Spinal cord (tissue), 10 donors: Measurements from ENCODE around the gene CEMP1. TPM values are rescaled to one million over a fixed set of nuclear protein-coding genes. Genes with fewer than 3 reads are reported as not detected.
A peak's percentile ranks its signal among the peaks of the same experiment; 100 is the strongest.
"Not testable (repeated sequence)": the region's sequence is repeated elsewhere in the genome, so short reads cannot be mapped to it uniquely, and the experiment has no call there.

Source experiments
- DNase-seq, 6 donors: peaks; one replicate each; pipeline versions ENCODE4 v3.0.0 to v3.0.0-alpha.2; 2013 to 2015; ENCODE audit warnings: low spot score in 6 of 6, low read depth in 4 of 6
- H3K27ac ChIP-seq: one replicate; pipeline ENCODE4 v1.5.1; 2013; ENCODE audit warnings: low read depth, low read length, control low read depth
- H3K27me3 ChIP-seq: one replicate; pipeline ENCODE4 v1.6.1; 2013; ENCODE audit warnings: low read length; ENCODE audit not compliant: control insufficient read depth, insufficient read depth
- H3K36me3 ChIP-seq: one replicate; pipeline ENCODE4 v1.6.1; 2013; ENCODE audit warnings: low read length; ENCODE audit not compliant: control insufficient read depth, insufficient read depth
- H3K4me1 ChIP-seq: one replicate; pipeline ENCODE4 v1.6.1; 2013; ENCODE audit warnings: low read length; ENCODE audit not compliant: control insufficient read depth, insufficient read depth
- H3K4me3 ChIP-seq: one replicate; pipeline ENCODE4 v1.5.1; 2013; ENCODE audit warnings: low read depth, low read length, control low read depth
- H3K9me3 ChIP-seq: one replicate; pipeline ENCODE4 v1.6.1; 2013; ENCODE audit warnings: low read length; ENCODE audit not compliant: control insufficient read depth, insufficient read depth
- WGBS: methylation state at CpG from one replicate; pipeline ENCODE4 v1.1.5; 2013; ENCODE audit warnings: missing lambda C conversion rate; ENCODE audit not compliant: insufficient coverage; 5-methylcytosine and 5-hydroxymethylcytosine counted together
- polyA plus RNA-seq, 2 donors: library from polyadenylated mRNA; unstranded; fragments of 120-200 nt; gene quantifications; one replicate each; pipeline ENCODE4 v1.2.1, GENCODE V29; 2013; ENCODE audit not compliant: insufficient read length in 2 of 2
- total RNA-seq, 2 donors: library from RNA; depleted of rRNA in 1 of 2; stranded (reverse); fragments of 120-200 nt in 1 of 2; fragments of >200 nt in 1 of 2; gene quantifications; one replicate each; pipeline versions ENCODE4 v1.2.3 to v1.2.4, GENCODE V29; 2013 to 2014
- donor health status: healthy.

CEMP1 gene
- total and polyA plus RNA-seq, 4 donors: 0.20 to 8.1 (median 3.5) TPM

GRCh38 chr16:2539192-2539844, 8.1 kb upstream of the CEMP1 start:
- H3K27me3 ChIP-seq, H3K9me3 ChIP-seq, H3K27ac ChIP-seq, H3K36me3 ChIP-seq, DNase-seq, H3K4me3 ChIP-seq: not testable (repeated sequence)
- WGBS: 92% methylated on average over 23 of the region's 24 CpGs
- peaks cover 32% of the 10 kb centered on the region for H3K4me1 ChIP-seq

DNA sequence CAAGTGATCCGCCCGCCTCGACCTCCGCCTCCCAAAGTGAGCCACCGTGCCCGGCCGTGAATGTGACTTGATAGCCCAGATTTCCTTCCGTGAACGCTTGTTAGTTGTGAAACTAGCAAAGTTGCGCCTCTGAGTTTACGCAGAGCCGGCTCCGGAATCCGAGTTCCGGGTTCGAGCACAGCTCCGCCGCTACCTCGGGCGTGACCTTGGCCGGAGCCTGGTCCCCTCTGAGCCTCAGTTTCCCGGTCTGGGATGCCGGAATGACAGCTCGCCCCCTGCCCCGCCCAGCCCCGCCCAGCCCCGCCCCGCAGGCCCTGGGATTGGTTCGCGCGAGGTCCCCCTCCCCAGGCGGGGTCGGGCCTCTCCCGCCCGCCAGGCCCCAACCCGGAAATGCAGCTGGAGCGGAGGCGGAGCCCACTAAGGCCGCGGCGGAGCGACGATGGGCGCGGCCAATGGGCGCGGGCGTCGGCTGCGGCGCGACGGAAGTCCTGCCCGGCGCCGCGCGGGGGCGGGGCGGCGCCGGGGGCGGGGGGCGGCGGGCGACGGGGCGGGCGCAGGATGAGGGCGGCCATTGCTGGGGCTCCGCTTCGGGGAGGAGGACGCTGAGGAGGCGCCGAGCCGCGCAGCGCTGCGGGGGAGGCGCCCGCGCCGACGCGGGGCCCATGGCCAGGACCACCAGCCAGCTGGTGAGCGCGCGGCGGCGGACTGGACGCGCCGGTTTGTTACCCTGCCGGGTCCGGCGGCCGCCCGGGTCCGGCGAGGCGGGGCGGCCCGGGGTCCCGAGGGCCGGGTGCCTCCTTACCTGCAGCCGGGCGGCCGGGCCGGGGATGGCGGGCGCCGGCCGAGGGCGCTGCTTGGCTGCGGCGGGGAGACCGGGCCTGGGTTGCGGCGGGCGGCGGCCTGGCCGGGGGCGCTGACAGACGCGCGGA, 6.5 kb upstream of the CEMP1 start, which contains the start of gene PDPK1:
TSS of gene PDPK1 (plus strand) at position 571 of the 929 bp plus-strand sequence. CDS start at position 663, 92 bp downstream.
- WGBS: under 1% methylated on average over 117 of the region's 126 CpGs
- Histone ChIP-seq H3K27ac (peak within 1 kb of the TSS; percentile 47), H3K9me3 (no peaks in the 10 kb centered on the region), H3K4me1 (peaks cover 35% of the 10 kb centered on the region), H3K27me3 (no peaks in the 10 kb centered on the region), H3K36me3 (peaks cover 7% of the 10 kb centered on the region), H3K4me3 (peak within 1 kb of the TSS; percentile 74)
- DNase-seq: peak; percentile 77 to 98 (median 88)

GRCh38 chr16:2535625-2536013, 4.4 kb upstream of the CEMP1 start:
- Histone ChIP-seq H3K9me3 (no peaks in the 10 kb centered on the region), H3K27ac (peak overlapping the region; percentile 57), H3K4me3 (no peak overlapping the region), H3K27me3 (no peaks in the 10 kb centered on the region), H3K36me3 (peaks cover 8% of the 10 kb centered on the region), H3K4me1 (peaks cover 45% of the 10 kb centered on the region)
- DNase-seq: no peak
- WGBS: 68% methylated on average over 9 of the region's 9 CpGs

DNA sequence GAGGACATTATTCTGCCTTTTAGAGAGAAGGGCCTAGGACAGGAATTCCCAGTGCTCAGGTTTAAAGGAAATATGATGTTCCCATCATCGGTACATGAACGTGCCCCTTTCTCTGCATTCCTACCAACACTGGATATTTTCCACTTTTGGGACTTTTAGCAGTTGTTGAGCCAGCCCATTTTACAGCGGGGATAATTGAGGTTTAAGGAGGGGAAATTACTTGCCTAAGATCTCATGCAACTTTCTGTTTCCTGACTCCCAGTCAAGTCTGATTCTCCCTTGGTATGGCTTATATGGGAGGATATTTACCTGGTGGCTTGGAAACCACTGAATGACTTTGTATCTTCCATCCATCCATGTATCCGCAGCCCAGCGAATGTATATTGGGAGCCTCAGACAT, 3.1 kb upstream of the CEMP1 start:
- not testable (repeated sequence) for DNase-seq, H3K9me3 ChIP-seq, H3K4me3 ChIP-seq, H3K27ac ChIP-seq, H3K27me3 ChIP-seq
- WGBS: 94% methylated on average over 2 of the region's 5 CpGs
- H3K4me1 ChIP-seq: peaks cover 35% of the 10 kb centered on the region
- H3K36me3 ChIP-seq: peaks cover 18% of the 10 kb centered on the region

- H3K9me3 ChIP-seq: no peaks in the 10 kb centered on the region
- H3K4me3 ChIP-seq: no peak overlapping the region
- WGBS: 90% methylated on average over 9 of the region's 11 CpGs
Observed at GRCh38 chr16:2533912-2534311, 2.7 kb upstream of the CEMP1 start.

GRCh38 chr16:2533142-2533755, 2.0 kb upstream of the CEMP1 start:
- WGBS: 73% methylated on average over 7 of the region's 16 CpGs
- not testable (repeated sequence) for DNase-seq, H3K9me3 ChIP-seq, H3K27me3 ChIP-seq
- Histone ChIP-seq H3K36me3 (peaks cover 29% of the 10 kb centered on the region), H3K4me1 (peaks cover 29% of the 10 kb centered on the region), H3K4me3 (peak overlapping the region; percentile 84), H3K27ac (peak overlapping the region; percentile 95)

More at GRCh38 chr16:2533912-2534311, 2.7 kb upstream of the CEMP1 start:
- no peaks in the 10 kb centered on the region for H3K27me3 ChIP-seq
- peaks cover 31% of the 10 kb centered on the region for H3K4me1 ChIP-seq
- no peak overlapping the region for H3K27ac ChIP-seq
- DNase-seq: no peak
- H3K36me3 ChIP-seq: peaks cover 23% of the 10 kb centered on the region

GRCh38 chr16:2532494-2533141, 1.4 kb upstream of the CEMP1 start:
- no peaks in the 10 kb centered on the region for H3K9me3 ChIP-seq
- peak in 5 of 6 donors; percentile 18 to 79 (median 36) for DNase-seq
- H3K36me3 ChIP-seq: peaks cover 36% of the 10 kb centered on the region
- 2% methylated on average over 22 of the region's 37 CpGs for WGBS
- peak overlapping the region; percentile 95 for H3K27ac ChIP-seq
- H3K4me3 ChIP-seq: peak overlapping the region; percentile 84
- H3K27me3 ChIP-seq: no peaks in the 10 kb centered on the region
- peaks cover 29% of the 10 kb centered on the region for H3K4me1 ChIP-seq

GRCh38 chr16:2531696-2532493, 687 bp upstream of the CEMP1 start:
- under 1% methylated on average over 80 of the region's 84 CpGs for WGBS
- H3K27ac ChIP-seq: peak overlapping the region; percentile 95

More at GRCh38 chr16:2531696-2532493, 687 bp upstream of the CEMP1 start:
- H3K4me3 ChIP-seq: peak overlapping the region; percentile 84
- H3K4me1 ChIP-seq: peaks cover 23% of the 10 kb centered on the region
- DNase-seq: peak; percentile 88 to 99 (median 96)
- no peaks in the 10 kb centered on the region for H3K27me3 ChIP-seq
- peaks cover 43% of the 10 kb centered on the region for H3K36me3 ChIP-seq
- no peaks in the 10 kb centered on the region for H3K9me3 ChIP-seq
